T-helper 1 cell (primary cell): ENCODE results near the gene DOCK11.
"Not testable (repeated sequence)": the region's sequence is repeated elsewhere in the genome, so short reads cannot be mapped to it uniquely, and the experiment has no call there.

Experiments used
- DNase-seq, 5 donors: peaks; one replicate each; pipeline ENCODE4 v3.0.0-alpha.2; 2012 to 2020

The DOCK11 gene

GRCh38 chrX:118577041-118577440, 81.4 kb downstream of the DOCK11 start:
- DNase-seq, result no peak

GRCh38 chrX:118579417-118579816, 83.8 kb downstream of the DOCK11 start:
- DNase-seq, result no peak

DNA sequence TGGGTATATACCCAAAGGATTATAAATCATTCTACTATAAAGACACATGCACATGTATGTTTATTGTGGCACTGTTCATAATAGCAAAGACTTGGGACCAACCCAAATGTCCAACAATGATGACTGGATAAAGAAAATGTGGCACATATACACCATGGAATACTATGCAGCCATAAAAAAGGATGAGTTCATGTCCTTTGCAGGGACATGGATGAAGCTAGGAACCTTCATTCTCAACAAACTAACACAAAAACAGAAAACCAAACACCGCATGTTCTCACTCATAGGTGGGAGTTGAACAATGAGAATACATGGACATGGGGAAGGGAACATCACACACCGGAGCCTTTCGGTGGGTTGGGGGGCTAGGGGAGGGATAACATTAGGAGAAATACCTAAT, 87.3 kb downstream of the DOCK11 start:
- not testable (repeated sequence) for DNase-seq

DNA sequence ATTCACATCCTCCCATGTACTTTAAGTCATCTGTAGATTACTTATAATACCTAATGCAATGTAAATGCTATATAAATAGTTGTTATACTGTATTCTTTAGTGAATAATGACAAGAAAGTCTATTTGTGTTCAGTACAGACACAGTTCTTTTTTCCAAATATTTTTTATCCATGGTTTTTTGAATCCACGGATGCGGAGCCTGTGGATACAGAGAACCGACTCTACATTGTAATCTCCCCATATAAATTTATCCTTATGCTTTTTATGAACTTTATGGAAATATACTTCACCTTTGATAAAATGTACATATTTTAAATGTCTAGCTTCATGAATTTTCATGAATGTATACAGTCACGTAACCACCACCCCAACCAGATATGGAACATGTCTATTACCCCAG, 88.2 kb downstream of the DOCK11 start:
- no peak for DNase-seq

GRCh38 chrX:118585296-118585695, 89.7 kb downstream of the DOCK11 start:
- no peak for DNase-seq

DNA sequence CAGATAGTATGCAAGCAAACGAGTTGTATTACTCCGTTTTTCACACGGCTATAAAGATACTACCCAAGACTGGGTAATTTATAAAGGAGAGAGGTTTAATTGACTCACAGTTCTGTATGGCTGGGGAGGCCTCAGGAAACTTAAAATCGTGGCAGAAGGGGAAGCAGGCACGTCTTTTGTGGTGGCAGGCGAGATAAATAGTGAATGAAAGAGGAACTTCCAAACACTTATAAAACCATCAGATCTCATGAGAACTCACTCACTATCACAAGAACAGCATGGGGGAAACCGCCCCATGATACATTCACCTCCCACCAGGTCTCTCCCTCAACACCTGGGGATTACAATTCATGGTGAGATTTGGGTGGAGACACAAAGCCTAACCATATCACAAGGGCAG, 90.6 kb downstream of the DOCK11 start:
- not testable (repeated sequence) for DNase-seq

DNA sequence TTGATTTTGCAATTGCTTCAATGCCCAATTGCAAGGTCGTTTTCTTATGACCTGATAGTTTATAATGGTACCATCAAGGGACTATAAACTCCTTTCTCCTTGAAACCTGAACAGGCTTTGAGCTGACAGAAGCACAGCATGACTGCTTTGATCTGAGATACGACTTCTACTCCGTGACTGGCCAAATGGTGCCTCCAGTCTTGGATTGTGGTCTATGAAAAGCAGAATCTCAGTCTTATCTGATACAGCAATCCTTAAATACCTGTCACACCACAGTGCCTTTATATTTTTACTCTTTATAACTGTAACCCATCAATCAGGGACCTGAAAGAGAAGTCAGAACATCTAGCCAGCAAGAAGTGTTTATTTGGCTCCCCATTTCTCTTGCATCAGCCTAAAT, 93.1 kb downstream of the DOCK11 start:
- no peak for DNase-seq

DNA sequence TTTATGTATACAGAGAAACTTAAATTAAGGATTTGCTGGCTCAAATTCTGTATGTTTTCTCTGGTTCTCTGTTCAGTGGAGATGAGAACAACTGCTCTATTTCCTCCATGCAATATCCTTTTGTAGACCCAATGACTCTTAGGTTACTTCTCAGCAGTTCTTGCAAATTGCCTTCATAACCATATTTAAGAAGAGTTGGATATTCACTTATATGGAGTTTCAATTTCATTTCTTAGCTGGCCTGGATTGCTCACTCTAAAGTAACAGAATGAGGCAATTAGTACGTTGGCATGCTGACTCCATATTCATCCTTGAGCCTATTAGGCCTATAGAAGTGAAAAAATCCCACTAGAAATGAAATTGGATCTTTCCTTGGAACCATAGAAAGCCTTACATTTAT, 93.6 kb downstream of the DOCK11 start:
- no peak for DNase-seq

DNA sequence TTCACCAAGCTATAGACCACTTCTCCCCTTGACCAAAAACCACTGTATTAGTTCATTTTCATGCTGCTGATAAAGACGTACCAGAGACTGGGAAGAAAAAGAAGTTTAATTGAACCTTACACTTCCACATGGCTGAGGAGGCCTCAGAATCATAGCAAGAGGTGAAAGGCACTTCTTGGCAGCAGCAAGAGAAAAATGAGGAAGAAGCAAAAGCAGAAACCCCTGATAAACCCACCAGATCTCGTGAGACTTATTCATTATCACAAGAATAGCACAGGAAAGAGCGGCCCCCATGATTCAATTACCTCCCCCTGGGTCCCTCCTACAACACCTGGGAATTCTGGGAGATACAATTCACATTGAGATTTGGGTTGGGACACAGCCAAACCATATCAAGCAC, 97.8 kb downstream of the DOCK11 start:
- no peak for DNase-seq

DNA sequence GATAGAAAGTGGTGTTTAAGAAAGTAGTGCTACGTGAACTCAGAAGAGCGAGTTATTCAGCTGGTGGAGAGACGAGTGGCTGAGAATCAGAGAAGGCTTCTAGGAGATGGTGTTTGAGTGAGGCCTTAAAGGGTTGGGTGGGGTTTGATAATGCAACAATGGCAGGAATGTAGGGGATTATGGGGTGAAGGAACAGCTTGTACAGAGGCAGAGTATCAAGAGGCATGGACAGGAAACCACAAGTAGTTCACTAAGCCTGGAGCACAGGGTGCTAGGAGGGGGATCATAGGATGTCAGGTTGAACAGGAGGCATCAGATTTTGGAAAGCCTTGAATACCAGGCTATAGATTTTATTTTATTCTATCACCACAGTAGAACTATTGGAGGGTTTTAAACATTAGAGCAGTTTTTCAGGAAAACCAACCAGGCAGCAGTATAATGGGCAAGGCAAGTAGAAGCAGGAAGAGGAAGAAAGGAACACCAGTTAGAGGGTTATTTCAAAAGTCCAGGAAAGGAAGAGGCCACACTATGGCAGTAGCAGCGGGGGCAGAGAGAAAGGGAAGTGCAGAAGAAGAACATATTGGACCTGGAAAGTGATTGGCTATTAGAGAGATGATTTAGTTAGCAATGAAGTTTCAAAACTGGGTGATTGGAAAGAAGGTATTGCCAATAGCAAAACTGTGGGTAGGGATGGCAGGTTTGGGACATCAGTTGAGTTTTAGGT, 99.2 kb downstream of the DOCK11 start:
- no peak for DNase-seq

GRCh38 chrX:118595501-118596042, 100.0 kb downstream of the DOCK11 start:
- DNase-seq, result no peak

GRCh38 chrX:118596390-118596789, 100.8 kb downstream of the DOCK11 start:
- DNase-seq, result no peak

- peak in 3 of 5 donors; percentile 2 to 28 (median 16) for DNase-seq
Measured at GRCh38 chrX:118603981-118604380, 108.4 kb downstream of the DOCK11 start.

GRCh38 chrX:118612290-118612689, 116.7 kb downstream of the DOCK11 start:
- DNase-seq, result no peak

DNA sequence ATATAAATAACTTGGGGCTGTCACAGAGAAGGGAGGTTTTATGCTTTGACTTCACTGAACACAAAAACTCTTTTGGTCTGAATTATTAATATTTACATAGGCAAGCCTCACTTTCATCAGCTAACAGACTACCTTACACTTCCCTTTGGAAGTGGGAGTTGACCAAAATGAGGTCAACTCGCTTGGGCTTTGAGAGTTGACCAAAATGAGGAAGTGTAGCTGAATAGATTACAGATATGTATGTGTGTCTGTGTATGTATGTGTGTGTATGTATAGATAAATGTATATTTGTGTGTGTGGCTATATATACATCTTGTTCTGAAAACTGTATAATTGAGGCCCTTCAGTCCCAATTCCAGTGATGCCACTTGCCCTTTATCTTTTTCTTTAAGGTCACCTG, 118.5 kb downstream of the DOCK11 start:
- DNase-seq, result no peak

GRCh38 chrX:118615141-118615540, 119.5 kb downstream of the DOCK11 start:
- no peak for DNase-seq

GRCh38 chrX:118621081-118621759, 125.6 kb downstream of the DOCK11 start:
- DNase-seq, result no peak

DNA sequence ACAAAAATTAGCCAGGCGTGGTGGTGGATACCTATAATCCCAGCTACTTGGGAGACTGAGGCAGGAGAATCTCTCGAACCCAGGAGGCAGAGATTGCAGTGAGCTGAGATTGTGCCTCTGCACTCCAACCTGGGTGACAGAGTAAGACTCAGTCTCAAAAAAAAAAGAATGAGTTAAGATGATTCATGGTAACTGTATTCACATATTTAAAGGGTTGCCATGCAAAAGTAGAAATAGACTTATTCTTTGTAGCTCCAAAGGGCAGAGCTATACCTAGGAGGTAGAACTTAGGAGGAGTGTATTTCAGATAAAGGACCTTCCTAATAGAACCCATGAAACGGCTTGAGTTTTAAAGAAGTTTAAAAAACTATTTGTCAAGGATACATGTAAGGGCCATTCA, 127.4 kb downstream of the DOCK11 start:
- no peak for DNase-seq

GRCh38 chrX:118626346-118626745, 130.7 kb downstream of the DOCK11 start:
- DNase-seq, result no peak

DNA sequence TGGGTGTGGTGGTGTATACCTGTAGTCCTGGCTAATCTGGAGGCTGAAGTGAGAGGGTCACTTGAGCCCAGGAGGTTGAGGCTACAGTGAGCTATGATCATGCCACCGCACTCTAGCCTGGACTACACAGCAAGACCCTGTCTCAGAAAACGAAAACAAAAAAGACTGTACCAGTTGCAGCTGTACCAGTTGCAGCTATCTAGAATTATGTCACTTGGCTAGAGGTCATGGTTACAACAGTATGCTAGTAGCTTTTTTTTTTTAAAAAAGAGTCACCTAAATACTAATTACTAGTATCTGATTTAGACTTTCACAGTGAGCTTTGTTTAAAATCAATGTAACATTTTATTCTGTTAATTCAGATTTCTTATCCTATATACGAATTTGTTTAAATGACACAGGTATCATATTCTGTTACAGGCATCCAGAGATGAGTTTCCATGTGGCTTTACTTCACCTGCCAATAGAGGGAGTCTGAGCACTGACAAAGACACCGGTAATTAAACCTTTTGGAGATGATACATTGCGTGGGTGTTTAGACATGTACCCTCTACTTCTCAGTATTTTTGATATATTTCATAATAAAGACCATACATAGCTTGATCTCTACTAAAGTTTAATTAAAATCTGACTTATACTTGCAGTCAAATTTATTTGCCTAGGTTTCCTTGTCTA, 131.6 kb downstream of the DOCK11 start:
- no peak for DNase-seq

- no peak for DNase-seq
Measured at GRCh38 chrX:118630848-118631247, 135.2 kb downstream of the DOCK11 start.

DNA sequence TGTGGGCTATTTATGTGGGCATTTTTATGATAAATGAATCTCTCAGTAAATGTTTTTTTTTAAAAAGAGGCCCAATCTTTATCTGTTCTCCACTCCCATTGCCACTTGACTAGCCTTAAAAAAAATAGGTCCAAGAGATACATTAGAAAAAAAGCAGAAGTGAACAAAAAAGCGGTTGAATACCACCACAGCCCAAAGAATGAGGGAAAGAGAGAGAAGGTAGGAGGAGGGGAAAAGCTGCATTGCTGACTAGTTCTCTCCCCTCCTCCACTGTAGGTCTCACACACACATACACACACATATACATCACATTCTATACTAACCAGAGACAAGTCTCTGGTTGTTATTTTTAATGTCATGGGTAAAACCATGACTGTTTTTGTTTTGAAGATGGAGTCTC, 136.0 kb downstream of the DOCK11 start:
- no peak for DNase-seq

GRCh38 chrX:118632862-118633261, 137.2 kb downstream of the DOCK11 start:
- DNase-seq, result no peak

GRCh38 chrX:118633530-118633929, 137.9 kb downstream of the DOCK11 start:
- DNase-seq, result no peak
